NCI-H2227 (cell line): ENCODE data around the gene MAP6.

Experiments
- DNase-seq: peaks from one replicate; lab custom pipeline; 2025; ENCODE audit not compliant: unreplicated experiment; lab: John Stamatoyannopoulos, UW

MAP6 gene

DNA sequence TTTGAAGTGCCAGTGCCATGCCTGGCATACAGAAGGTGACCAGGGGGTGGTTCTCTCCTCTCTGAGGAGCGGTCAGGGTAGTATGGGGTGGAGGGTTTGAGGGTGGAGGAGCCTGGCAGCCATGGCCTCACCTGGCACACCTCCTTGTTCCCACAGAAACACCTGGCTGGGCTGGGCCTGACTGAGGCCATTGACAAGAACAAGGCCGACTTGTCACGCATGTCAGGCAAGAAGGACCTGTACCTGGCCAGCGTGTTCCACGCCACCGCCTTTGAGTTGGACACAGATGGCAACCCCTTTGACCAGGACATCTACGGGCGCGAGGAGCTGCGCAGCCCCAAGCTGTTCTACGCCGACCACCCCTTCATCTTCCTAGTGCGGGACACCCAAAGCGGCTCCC is 97.2 kb downstream of the MAP6 start:
- no peak for DNase-seq

DNA sequence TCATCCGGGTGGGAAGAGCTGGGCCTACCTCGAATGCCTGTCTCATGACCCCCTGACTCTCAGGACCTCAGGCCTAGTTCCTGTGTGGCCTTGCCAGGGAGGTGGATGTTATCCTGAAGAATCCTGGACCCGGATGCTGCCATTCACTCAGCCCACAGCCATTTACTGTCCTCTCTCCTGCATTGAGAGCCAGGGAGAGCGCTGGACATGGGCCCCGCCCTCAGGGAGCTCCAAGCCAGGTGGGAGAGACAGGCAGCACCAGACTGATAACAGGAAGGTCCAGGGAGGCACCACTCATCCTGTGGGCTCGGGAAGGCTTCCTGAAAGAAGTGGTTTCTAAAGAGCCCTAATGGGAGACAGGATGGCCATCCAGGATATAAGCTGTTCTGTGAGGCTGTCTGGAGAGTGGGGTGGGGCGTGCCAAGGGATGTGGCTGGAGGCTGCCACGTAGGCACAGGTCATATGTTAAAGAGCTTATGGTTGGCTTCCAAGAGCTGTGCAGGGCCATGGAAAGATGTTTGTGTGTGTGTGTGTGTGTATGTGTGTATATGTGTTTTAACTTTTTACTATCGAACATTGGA is 98.2 kb downstream of the MAP6 start:
- DNase-seq = no peak

DNA sequence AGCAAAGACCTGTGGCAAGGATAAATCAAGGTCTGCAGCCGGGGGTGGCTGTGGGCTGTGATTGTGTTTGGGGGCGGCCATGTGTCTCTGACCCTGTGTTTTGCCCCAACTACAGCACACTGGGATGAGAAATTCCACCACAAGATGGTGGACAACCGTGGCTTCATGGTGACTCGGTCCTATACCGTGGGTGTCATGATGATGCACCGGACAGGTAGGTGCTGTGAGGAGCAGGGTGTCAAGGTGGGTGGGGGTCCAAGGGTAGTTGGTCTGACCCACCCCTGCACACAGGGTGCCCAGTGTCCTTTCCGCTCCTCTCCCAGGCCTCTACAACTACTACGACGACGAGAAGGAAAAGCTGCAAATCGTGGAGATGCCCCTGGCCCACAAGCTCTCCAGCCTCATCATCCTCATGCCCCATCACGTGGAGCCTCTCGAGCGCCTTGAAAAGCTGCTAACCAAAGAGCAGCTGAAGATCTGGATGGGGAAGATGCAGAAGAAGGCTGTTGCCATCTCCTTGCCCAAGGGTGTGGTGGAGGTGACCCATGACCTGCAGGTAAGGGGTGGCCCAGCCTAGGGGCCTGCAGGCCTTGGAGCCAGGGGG is 100.1 kb downstream of the MAP6 start:
- DNase-seq = no peak

DNA sequence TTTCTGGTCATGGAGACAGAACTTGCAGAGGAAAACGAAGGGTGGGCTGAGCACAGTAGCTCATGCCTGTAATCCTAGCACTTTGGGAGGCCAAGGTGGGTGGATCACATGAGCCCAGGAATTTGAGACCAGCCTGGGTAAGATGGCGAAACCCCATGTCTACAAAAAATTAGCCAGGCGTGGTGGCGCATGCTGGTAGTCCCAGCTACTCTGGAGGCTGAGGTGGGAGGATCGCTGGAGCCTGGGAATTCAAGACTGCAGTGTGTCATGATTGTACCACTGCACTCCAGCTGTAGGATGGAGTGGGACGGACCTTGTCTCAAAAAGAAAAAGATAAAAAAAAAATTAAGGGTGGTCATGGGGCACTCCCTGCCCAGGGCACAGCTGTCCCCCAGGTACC is 100.9 kb downstream of the MAP6 start:
- no peak for DNase-seq

DNA sequence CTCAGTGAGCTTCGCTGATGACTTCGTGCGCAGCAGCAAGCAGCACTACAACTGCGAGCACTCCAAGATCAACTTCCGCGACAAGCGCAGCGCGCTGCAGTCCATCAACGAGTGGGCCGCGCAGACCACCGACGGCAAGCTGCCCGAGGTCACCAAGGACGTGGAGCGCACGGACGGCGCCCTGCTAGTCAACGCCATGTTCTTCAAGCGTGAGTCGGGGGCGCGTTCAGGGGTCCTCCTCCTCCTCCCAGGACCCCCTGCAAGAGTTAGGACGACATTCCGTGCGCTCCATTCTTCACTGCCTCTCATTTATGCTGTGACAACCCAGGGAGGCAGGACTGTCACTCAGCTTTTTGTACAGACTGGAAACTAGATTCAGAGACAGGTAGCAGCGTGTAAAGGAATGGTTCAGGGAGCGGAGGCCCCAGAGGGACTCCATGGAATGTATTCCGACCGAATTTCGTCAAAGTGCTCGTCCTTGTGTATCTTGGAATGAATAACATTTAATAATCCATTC is 102.0 kb downstream of the MAP6 start:
- DNase-seq = no peak

DNA sequence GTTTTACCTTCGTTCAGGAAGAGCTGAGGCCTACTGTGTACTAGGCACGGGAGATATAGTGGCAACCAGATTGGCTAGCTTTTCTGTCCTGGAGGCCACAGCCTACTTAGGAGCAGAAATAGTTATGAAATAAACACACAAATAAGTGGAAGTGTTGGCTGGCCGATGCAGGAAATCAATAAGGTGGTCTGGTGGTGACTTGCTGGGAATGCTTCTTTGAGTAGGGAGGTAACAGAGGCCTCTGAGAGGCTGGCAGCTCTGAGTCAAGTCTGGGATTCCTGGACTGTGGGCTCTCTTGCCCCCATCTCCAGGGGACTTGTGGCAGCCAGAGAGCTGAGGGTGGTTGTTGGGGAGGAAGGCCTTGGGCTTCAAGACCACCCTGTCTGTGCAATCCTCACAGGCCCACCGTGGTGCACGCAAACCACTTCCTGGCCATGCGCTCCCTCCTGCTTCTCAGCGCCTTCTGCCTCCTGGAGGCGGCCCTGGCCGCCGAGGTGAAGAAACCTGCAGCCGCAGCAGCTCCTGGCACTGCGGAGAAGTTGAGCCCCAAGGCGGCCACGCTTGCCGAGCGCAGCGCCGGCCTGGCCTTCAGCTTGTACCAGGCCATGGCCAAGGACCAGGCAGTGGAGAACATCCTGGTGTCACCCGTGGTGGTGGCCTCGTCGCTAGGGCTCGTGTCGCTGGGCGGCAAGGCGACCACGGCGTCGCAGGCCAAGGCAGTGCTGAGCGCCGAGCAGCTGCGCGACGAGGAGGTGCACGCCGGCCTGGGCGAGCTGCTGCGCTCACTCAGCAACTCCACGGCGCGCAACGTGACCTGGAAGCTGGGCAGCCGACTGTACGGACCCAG is 102.7 kb downstream of the MAP6 start:
- no peak for DNase-seq

DNA sequence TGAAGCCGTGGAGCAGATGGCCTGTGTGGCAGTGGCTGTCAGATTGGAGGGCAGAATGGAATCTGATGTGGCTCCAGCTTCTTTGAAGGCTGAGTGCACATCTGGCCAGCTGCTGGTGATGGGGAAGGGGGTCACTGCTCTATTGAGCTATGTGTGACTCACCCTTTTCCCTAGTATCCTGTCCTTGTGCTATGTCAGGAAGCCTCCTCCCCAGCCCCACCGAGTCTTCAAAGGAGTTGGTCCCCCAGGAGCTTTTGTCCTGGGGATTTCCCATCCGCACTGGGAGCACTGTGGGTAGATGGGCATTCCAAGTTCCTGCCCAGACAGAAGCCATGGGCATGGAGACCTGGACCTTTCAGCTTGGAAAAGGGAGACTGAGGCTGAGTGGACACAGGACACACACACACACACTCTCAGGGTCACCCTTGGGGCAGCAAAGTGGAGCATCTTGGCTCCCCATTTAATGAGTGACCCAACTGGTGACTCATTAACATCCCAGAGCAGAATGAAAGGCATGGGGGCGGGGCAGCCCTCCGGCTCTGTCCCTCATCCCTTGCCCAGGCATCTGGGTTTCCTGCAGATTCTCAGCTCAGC is 103.5 kb downstream of the MAP6 start:
- no peak for DNase-seq

DNA sequence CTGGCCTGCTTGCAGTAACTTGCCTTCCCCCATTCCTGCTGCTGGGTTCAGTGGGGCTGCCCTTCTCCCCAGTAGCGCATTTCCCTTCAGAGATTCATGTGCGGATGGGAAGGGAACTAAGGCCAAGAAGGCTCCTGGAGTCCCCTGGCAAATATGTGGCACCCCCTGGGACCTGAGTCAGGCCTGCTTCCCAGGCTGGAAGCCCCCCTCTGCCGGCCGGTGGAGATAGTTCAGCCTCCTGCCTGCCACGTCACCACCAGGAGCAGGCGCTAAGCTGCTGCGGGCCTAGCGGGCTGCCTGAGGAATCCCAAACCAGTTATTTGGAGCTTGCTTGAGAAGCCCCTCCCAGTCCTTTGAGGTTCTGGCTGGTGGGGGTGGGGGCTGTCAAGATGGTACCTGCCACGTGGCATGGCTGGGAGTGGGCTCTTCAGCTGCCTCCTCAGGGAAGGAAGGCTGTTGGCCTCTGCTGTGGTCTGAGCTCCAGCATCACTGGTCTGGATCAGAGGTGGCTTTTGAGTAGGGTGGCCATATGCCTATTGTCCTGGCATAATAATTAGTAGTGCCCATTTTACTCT is 104.8 kb downstream of the MAP6 start:
- DNase-seq = peak; percentile 65

DNA sequence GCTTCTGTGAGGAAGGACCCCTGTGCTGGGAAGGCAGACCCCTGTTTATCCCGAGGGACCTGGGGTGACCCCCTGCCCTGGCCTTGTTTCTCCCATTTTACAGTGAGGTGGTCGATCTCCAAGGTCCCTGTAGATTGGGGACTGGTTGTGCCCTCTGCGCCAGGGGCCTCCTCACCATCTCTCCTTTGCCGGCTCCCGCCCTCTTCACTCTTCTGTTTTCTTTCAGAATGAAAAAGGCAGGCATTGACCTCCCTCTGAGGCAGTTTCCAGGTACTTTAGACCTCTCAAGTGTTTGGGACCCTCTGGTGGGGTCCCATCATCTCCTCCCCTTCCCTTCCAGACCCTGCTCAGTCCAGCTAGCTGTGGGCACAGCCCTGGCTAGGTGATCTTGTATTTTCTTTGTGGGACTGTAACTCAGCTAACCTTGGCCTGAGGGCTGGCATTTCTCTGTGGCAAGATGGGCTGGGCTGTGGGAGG is 105.3 kb downstream of the MAP6 start:
- no peak for DNase-seq

DNA sequence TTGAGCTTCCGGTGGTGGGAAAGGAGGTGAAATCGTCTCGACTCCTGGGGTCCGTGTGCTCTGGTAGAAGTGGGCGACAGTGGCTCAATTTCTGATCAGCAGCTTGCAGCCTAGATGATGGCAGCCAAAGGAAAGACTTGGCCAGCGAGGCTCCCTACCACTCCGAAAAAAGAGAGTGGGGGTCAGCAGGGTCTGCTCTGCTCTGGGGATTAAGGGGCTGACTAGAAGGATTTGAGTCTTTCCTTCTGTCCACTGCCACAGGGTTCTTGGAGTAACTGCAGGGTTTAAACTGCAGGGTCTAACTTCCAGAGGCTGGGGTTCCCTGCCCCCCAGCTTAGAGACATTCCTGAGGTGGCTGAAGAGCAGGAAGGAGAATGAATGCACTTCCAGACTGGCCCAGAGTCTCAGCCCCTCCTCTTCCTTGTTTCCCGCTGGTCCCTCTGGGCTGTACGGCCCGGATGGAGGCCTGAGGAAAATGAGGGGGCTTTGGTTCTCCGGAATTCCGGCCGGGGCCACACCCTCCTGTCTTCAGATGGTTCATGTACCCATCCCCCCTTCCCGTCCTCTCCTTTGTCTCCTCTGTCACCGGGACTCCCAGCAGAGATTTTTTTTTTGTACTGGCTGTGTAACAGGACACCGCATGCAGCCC is 105.9 kb downstream of the MAP6 start:
- DNase-seq = peak; percentile 70

DNA sequence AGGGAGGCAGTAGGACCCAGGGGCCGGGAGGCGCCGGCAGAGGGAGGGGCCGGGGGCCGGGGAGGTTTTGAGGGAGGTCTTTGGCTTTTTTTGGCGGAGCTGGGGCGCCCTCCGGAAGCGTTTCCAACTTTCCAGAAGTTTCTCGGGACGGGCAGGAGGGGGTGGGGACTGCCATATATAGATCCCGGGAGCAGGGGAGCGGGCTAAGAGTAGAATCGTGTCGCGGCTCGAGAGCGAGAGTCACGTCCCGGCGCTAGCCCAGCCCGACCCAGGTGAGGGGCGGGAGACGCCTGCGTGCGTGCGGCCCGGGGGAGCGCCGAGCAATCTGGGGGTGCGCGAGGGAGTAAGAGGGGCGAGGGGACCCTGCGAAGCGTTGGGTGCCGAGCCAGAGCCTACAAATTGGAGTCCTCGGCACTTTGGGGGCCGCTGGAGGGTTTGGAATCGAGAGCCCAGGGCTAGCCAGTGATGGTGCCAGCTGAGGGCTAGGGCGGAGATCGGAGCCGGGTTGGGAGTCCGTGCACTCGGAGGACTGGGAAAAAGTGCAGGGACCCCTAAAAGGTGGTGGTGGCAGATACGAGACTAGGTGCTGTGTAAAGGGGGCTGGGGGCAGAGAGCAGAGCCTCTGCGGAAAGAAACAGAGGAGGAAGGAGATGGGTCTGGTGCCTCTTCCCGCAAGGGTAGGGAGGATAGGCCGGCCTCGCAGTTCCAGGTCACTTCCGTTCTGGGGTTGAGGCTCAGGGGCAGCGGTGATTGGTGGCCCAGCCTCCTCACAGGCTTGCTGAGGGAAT is 106.6 kb downstream of the MAP6 start, which contains the start of gene SERPINH1:
TSS of gene SERPINH1 (plus strand) at position 206 of the 788 bp plus-strand sequence. CDS start 4,097 bp downstream, outside the sequence.
- peak; percentile 85 for DNase-seq

DNA sequence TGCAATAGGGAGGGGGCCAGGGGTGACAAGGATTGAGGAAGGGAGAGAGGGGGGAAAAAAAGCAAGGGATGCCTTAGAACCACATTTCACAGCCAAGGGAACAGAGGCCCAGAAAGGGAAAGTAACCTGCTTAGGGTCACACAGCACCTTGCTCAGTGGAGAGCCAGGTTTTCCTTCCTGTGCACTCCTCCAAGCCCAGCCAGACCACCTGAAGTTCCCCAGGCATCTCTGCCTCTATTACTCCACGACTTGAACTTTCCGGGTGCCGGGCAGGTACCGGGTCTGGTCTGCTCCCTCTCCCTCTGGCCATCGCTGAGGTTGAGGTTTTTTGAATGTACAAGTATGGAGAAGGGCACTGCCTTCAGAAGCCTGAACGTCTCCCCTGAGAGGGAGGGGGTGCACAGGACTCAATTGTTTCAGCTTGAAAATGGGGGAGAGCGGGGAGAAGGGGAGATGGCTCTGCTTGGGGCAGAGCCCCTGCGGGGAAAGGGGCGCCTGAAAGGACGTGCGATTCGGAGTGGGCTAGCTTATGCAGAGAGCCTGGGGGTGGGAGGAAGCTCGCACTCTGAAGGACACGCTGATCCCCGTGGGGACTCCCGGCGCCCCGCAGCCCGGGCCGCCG is 107.3 kb downstream of the MAP6 start:
- no peak for DNase-seq

DNA sequence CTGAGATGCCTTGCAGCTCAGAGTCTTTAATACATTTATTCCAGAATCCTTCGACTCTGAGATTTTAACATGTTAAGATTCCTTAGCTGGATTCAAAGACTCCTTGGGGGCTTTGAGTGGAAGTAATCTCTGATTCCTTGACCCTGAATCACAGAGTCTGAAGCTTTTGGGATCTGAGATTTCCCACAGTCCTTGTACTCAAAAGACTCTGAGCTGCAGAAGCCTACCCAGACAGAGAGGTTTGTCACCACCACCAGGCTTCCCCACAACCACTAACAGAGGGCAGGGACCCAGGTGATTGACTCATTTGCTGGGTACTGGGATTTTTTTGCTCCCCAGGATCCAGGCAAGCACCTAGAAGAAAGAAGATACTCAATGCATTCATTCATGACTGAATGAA is 108.2 kb downstream of the MAP6 start:
- no peak for DNase-seq

DNA sequence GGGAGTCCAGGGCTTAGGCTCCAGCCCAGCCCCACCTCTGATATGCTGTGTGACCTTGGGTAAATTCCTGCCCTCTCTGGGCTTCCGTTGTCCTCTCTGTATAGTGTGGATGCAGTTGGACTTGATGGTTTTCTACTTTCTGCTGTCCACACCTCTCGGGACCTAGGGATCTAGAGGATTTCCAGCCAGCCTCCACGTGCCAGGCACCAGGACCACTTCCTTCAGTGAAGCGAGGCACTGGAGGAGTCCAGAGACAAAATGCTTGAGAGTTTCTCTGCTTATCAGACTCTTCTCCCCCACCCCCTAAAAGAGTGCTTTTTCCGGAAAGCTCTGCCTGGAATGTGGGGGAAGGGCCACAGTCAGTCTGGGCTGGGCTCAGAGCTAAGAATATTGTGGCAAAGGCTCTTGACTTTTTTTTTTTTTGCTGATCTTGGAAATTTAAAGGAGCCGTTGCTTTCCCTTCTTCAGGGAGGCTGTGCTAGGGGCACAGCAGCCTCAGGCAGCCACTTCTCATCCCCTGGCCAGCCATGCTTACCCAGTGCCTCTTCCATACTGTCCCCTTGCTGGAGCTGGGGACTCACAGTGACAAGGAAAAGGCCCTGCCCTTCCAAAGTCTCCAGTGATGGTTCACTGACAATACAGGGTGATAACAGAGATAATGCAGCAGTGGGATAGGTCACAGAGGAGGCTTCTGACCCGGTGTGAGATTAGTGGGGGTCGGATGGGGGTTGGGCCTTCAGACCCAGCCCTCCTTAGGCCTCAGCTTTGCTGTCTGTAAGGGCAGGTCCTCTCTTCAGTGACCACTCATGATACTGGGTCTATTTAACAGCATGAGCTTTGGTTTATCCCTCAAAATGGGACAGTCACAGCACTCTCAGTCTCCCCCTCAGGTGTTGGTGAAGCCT is 109.6 kb downstream of the MAP6 start:
- peak; percentile 57 for DNase-seq

DNA sequence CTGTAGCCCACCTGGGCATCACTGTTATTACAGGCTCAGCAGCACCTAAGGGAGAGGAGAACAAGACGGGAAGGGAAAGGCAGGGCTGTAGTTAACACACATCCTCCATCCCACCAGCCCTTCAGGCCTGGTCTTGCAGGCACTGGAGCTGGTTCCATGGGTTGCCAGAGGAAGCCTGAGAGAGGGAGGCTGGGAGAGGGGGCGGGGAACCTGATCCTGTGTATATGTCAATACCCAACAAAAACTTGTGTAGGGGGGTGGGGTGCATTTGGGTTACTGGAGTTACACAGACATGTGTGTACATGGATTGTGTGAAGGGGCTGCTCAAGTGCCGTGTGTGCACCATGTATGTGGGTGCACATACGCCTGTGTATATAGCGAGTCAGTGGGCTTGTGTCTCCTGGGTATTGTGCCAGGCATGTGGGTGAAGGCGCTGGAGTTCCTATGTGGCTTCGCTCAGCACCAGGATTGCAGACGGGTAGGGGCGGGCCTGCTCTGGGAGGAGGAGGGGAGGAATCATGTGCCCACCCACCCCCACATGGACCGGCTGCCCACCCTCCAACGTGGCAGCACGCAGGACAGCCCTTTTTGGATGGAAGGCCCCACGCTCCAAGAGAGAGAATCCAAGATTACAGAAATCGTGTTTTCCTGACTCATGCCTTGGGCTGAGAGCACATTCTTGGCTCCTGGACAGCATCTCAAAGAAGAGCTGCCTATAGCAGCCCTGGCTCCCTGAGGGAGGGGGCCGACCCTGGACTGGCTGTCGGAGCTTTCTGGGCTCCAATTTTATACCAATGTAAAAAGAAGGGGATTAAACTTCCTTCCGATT is 111.0 kb downstream of the MAP6 start:
- no peak for DNase-seq

DNA sequence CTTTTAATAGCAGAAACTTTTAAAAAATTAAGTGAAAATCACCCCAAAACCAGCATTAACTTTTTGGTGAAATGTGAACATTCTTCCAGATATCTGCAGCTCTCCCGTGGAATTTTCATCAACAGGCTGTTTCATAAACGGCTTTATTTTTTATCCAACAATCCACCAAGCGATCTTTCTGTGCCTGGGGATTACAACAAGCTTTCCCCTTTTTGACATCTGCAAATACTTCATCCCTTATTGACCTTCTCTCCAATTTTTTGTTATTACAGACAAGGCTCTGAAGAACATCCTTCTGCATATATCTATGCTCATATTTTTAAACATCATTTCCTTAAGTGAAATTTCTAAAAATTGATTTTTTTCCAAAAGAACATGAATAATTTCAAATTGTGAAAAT is 112.6 kb downstream of the MAP6 start:
- DNase-seq = no peak

DNA sequence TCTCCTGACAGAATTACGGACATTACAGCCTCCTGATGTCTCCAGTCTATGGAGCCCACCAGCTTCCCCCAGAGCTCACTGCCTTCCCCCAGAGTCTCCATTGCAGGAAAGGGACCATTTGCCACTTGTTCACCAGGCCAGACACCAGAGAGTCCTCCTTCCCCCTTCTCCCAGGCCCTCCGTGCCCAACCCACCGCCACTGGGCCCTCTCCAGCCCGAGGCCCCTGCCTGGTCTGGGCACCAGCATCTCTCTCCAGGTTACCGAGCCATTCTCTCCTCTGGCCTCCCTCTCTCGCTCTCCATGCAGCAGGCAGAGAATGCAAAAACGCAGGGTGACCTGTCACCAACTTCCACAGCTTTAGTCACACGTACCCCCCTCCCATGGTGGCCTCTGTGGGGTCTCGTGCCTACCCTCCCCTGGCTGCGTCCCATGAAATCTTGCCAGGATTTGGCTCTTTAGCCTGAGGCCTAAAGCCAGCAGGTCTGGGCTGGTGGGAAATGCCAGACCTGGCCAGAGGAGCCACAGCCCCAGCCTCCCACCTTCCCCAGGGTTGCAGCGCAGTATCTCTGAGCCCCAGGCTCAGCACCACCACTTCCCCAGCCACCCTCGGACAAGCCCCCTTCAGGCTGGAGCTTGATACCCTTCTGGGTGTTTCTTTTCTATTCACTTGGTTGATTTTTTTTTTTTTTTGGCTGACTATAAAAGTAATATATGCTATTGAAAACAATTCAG is 113.6 kb downstream of the MAP6 start:
- DNase-seq = no peak
